HG03460 (cell line): ENCODE results near the gene ADAD2.
"Not testable (repeated sequence)": the region's sequence is repeated elsewhere in the genome, so short reads cannot be mapped to it uniquely, and the experiment has no call there.

ENCODE experiments used
- ATAC-seq: cut with Tn5 transposase; IDR thresholded peaks from one replicate; pipeline ENCODE4 v1.9.1; 2021; ENCODE audit not compliant: unreplicated experiment

The ADAD2 gene

DNA sequence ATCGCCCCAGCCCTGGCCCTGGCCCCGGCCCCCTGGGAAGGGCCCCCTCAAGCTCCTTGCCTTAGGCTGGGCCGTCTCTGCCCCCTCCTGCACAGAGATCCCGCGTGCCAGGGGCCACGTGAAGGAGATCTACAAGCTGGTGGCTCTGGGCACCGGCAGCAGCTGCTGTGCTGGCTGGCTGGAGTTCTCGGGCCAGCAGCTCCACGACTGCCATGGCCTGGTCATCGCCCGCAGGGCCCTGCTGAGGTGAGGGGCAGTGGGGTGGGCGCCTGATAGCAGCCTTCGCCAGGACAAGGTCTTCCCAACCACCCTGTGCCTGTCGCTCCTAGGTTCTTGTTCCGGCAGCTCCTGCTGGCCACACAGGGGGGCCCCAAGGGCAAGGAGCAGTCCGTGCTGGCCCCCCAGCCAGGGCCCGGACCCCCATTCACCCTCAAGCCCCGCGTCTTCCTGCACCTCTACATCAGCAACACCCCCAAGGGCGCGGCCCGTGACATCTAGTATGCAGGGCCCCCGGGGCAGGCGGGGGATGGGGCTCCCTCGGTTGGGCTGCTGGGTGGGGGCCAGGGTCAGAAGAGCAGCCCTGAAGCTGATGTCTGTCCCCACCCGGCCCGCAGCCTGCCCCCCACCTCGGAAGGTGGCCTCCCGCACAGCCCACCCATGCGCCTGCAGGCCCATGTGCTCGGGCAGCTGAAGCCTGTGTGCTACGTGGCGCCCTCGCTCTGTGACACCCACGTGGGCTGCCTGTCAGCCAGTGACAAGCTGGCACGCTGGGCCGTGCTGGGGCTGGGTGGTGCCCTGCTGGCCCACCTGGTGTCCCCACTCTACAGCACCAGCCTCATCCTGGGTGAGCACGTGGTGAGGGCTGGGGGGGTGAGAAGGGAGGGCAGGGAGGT is 4.5 kb downstream of the ADAD2 start:
- no peak for ATAC-seq

DNA sequence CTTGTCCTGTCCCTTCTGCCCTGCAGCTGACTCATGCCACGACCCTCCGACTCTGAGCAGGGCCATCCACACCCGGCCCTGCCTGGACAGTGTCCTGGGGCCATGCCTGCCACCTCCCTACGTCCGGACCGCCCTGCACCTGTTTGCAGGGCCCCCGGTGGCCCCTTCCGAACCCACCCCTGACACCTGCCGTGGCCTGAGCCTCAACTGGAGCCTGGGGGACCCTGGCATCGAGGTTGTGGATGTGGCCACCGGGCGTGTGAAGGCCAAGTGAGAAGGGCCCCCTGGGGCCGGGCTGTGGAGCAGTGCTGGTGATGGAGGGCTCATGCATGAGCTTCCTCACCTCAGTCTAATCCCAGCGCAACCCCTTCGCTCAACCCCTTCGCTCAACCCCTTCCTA is 5.1 kb downstream of the ADAD2 start:
- no peak for ATAC-seq

DNA sequence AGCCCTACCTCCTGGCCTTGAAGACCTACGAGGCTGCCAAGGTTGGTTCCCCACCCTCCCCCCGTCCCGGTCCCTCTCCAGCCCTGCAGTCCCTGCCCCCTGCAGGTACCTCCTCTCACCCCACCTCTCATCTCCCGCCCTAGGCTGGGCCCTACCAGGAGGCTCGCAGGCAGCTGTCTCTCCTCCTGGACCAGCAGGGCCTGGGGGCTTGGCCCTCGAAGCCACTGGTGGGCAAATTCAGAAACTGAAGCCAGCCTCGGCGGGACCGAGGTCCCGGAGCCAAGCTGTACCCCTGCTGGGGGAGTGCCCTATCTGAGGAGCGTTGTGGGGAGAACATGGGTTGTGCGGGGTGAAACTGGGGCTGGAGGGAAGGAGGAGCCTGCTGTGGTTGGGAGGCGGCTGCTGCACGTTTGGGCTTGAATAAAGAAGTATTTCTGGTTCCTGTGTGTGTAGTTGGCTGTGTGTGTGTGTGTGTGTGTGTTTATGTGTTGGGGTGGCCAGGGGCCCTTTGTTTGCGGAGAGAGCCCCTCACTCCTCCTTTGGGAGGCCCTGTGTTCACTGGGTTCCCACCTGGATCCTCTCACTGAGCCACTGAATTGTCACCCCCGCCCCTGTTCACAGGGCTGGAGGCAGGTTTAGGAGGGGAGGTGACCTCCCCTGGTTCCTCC is 5.9 kb downstream of the ADAD2 start:
- no peak for ATAC-seq

DNA sequence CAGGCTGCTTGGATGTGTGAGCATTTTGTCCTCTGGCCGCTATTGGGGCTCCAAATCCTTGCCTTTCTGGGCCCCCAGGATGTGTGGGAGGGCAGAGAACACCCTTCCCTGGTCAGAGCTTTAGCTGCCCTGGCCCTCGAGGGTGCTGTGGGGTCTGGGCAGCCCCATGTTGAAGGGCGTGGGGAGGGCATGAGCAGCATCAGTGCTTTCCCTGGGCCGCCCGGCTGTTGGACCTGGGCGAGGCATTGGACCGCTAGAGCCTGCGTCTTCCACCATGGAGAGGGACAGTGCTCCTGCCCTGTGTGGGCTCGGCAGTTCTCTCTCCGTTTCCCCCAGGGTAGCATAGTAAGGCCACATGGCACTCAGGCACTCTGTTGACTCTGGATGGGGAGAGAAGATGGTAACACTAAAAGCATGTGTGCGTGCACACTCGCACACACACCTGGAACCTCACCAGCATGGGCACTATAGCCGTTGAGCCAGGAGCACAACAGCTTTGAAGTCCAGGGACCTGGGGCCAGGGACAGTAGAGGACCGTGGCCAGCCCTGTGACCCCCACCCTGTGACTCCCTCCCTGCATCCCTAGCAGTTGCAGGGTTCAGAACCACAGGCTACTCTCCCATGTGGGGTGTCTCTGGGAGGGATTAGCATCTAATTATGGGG is 6.6 kb downstream of the ADAD2 start:
- ATAC-seq: no peak

DNA sequence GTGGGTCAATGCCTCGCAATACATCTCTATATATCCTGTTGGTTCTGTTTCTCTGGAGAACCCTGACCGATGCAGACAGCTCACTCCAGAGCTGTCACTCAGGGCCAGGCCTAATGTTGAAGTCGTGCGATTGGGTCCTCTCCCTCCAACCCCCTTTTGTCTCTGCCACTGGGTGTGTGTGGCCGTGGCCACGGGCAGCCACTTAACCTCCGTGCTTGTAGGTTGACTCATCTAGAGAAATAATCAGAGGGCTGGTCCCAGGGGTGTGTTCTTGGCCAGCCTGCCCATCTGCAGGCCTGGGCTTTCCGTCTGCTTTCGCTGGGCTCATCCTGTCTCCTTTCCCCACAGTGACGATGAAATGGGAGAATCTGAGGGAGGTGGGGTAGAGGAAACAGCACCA is 7.4 kb downstream of the ADAD2 start:
- no peak for ATAC-seq

DNA sequence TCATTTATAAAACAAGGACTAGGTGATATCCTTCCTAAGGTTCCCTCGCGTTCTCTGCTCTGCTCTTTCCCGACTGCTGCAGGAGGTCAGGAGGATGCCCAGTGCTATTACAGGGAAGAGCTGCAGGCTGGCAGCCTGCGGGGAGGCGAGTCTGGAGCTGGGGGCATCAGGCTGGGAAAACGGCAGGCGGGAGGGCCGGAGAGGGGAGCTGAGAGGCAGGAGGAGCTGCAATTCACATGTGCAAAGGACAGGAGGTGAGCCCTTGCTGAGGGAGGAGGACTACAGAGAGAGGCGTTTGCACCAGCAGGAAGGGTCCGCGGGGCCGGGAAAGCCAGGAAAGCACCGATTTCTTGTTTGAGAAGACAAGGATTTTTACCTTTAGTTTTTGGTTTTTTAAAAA is 8.1 kb downstream of the ADAD2 start:
- ATAC-seq: no peak

DNA sequence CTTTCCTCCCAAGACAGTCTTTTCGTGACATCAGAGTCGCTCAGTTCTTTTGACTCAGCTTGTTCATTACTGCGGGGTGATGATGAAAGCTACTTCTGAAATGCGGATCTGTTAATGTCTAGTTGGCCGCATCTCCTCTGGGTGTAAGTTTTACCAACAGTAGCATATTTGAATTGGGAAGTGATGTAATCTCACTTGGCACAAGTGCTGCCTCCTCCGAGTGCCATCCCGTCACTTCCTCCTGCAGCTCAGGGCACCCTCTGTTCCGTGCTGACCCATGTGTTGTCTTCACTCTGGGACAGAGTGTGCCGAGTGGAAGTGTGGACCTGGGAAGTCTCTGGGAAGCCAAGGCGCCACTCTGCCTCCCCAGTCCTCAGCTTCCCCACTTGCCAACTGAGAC is 8.9 kb downstream of the ADAD2 start:
- no peak for ATAC-seq

DNA sequence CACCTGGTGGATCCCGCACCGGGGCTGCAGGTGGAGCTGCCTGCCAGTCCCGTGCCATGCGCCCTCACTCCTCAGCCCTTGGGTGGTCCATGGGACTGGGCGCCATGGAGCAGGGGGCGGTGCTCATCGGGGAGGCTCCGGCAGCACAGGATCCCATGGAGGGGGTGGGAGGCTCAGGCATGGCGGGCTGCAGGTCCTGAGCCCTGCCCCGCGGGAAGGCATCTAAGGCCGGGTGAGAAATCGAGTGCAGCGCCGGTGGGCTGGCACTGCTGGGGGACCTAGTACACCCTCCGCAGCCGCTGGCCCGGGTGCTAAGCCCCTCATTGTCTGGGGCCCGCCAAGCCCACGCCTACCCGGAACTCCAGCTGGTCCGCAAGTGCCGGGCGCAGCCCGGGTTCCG is 13.6 kb downstream of the ADAD2 start:
- not testable (repeated sequence) for ATAC-seq

DNA sequence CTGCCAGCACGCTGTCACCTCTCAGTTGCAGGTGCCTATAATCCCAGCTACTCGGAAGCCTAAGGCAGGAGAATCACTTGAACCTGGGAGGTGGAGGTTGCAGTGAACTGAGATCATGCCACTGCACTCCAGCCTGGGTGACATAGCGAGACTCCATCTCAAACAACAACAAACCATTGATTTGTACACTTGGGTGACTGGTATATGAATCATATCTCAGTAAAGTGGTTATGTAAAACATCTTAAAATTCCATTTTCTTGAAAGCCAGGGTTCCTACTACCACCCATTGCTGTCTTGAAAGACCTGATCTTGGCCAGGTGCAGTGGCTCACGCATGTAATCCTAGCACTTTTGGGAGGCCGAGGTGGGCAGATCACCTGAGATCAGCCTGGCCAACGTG is 14.2 kb downstream of the ADAD2 start:
- not testable (repeated sequence) for ATAC-seq

DNA sequence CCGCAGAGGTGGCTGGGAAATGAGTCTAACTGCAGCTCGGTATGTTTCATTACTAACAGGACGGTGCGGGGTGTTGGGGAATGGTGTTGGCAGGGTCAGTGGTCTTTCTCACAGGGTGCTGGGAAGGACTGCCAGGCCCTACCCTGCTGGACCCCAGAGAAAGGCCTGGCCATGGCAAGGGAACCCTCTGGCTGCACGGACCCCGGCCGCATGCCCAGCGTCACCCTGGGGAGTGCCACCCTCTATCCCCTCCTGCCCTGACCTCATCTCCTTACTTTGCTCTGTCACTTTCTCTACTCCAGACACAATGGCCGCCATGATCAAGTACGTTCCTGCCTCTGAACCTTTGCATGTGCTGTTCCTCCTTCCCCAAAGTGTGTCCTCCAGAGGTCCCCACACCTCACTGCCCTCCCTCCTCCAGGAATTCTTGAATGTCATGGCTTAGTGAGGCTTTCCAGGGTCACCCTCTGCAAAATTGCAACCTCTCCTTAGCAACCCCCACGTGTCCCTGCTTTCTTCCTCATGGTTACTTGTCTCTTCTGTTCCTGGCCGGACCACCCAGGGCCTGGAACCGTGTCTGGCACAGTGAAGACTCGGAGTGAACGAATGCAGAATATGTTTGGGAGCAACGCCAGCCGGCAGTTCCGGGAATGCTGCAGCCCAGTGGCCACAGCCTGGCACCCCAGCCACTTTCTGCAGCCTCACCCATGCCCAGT is 15.2 kb downstream of the ADAD2 start:
- ATAC-seq: no peak

DNA sequence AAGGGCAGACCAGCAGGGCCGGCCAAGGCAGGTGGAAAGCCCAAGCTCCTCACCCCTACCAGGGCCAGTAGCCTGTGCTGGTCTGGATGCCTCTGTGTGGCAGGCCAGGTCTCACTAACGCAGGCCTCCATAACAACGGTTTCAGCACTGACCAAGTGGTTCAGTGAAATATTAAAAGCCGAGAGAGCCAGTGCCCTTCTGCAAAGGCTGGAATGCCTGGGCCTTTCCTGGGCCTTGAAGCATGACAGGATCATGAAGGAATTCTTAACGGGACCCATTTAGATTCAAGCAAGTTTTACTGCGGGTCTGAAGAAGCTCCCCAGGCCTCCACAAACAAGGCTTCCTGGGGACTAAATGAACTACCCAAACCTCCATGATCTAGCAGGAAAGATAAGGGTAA is 16.3 kb downstream of the ADAD2 start:
- no peak for ATAC-seq

DNA sequence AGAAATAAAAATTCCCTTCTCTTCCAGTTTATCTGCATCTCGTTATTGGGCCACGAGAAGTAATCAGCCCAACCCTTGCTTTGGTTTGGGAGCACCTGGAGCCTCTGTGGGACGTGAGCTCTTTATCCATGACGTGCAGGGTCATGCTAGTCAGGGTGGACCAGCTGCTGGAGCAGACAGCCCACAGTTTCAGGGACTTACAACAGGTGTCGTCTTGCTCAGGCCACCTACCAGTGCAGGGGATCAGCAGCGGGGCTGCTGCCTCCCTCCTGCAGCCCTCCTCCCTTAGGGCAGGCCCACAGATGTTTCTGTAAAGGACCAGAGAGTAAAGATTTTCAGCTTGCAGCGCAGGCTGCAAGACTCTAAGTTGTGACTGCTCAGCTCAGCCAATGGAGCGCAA is 16.9 kb downstream of the ADAD2 start:
- no peak for ATAC-seq

DNA sequence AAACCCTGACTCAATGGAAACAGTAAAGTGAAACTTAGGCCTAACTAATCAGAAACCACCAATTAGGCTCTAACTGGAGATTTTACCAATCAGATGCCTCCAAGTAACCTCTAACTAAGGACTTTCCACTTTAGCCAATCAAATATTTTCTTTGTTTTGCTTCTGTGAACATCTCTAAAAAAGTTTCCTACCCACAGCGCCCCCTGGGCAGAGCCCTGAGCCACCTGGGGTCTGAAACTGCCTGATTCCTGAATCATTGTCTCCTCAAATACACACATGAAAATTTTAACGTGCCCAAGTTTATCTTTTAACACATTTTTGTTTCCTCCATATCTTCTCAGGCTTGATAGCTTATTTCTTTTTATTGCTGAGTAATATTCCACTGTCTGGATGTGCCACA is 19.0 kb downstream of the ADAD2 start:
- no peak for ATAC-seq

DNA sequence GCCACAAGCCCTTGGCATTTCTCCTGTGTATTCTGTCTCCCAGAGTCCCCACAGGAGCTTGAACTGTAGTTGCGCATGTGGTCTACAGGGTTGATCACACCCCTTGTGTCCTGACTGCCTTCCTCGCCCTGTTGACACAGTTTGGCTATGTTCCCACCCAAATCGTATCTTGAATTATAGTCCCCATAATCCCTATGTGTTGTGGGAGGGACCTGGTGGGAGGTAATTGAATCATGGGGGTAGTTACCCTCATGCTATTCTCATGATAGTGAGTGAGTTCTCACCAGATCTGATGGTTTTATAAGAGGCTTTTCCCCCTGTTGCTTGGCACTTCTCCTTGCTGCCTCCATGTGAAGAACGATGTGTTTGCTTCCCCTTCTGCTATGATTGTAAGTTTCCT is 21.2 kb downstream of the ADAD2 start:
- ATAC-seq: no peak

DNA sequence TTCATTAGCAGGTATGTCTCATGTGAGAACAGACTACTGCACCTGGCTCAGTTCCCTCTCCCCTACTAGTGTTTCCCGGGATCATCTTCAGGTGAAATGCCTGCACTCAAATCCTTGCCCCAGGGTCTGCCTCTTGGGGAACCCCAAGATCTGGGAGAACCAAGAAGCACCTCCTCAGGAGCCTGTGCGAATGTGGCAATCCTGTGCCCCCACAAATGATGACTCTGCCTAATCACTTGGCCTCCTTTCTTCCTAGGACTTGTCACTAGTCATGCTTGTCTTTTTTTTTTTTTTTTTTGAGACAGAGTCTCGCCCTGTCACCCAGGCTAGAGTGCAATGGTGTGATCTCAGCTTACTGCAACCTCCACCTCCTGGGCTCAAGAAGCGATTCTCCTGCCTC is 21.7 kb downstream of the ADAD2 start:
- no peak for ATAC-seq

DNA sequence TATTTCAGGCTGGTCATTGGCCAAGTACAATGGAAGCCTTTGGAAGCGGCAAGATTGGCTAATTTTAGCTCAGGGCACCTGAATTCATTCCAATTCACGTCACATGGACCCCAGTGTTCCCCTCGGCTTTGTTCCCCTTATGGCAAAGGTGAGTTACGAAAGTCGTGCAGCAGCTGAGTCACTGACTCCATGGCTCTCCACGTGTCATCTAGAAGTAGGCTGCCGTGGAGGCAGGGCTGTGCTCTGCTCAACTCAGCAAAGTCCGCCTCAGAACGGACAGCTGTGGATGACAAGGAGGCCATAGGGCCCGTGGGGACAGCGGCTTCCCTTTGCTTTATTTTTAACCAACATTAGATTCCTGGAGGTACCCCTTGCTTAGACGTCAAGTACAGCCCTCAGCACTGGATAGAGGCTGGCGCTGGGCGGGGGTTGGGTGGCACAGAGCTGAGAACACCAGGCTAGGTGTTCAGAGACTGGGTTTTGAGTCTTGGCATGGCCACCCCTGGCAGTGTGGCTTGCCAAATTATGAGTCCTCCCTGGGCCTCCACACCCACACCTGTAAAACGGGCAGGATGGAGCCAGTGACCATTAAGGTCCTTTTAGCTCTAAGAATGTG is 23.6 kb downstream of the ADAD2 start:
- no peak for ATAC-seq

DNA sequence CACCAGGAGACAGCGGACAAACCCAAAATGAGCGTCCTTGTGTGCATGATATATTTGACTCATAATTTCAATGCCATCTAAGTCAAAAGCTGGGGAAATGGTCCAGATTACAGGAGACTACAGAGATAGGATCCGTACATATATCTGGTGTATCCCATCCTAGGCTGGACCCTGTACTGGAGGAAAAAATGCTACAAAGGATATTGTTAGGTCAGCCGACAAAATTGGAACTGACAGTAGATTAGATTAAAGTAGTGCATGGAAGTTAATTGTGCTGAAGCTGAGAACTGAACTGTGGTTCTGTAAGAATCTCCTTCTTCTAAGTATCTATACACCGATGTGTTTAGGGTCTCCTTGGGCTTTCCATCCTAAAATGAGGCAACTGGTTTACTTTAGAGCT is 24.6 kb downstream of the ADAD2 start:
- ATAC-seq: no peak

DNA sequence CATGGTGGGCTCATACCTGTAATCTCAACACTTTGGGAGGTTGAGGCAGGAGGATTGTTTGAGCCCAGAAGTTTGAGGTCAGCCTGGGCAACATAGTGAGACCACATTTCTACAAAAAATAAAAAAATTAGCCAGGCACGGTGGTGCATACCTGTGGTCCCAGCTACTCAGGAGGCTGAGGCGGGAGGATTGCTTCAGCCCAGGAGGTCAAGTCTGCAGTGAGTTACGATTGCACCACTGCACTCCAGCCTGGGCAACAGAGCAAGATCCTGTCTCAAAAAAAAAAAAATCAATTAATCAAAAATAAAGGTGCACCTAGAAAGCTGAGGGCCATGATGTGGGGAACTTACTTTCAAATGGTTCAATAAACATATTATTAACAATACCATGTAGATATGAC is 25.2 kb downstream of the ADAD2 start:
- not testable (repeated sequence) for ATAC-seq

DNA sequence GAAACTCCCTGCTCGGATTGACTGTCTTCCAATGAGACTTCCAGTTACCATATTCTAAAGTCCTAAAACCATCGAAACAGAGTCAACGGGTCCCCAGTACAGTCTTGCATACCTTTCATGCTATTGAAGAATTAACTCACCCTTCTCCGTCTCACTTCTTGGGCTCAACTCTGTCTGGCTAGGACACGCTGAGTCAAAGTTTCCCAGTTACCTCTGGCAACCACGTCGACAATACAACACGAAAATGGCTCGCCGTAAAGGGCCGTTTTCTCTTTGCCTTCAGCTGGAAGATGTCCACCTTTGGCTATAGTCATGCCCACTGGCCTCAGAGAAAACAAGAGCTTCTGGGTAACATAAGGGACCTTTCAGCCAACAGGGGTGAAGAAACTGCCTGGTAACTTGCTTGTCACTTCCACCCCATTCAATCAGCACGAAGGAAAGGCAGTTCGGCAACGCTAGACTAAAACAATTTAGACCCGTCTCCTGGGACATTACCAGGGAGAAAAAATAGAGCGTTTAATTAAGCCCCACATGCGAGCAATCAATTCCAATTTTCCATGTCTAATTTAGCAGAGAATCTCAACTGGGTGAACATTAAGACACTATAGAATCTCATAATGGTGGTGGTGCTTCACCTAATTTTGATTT is 27.3 kb downstream of the ADAD2 start:
- ATAC-seq: no peak

DNA sequence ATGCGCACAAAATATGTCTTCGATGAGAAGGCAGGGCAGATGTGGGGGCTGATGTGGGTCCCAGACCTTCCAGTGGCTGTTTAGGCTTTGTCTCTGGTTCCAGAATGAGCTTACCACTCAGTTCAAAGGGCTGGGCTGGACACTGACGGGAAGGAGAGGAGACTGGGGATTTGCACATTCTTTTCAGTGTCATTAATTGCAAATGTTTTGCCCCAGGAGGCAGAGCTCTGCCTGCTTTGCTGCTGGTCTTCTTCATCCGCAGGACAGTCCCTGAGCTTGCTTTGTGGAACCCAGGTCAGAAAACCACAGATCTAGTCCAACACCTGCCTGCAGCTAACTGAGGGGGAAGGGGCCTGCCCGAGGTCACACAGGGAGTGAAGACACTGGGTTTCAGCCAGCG is 28.0 kb downstream of the ADAD2 start:
- no peak for ATAC-seq
